ENCODE measurements around the gene UBR4.

Gene UBR4

GRCh38 chr1:19137158-19137557 lies 72.9 kb downstream of the UBR4 start:
- peaks cover 54 to 90% (median 76%) of the 10 kb centered on the region in 5 donors for H3K36me3 ChIP-seq (ENCODE audit: control insufficient read depth in 5 of 5, insufficient read depth in 5 of 5, low read length in 5 of 5)
- no peaks in the 10 kb centered on the region for H3K27me3 ChIP-seq (ENCODE audit: control insufficient read depth in 5 of 5, insufficient read depth in 4 of 5, low read length in 5 of 5)
- no peak overlapping the region for H3K27ac ChIP-seq (ENCODE audit: low read depth, low read length)
- no peak overlapping the region for H3K4me3 ChIP-seq (ENCODE audit: low read depth in 1 of 5, low read length in 5 of 5)
- H3K4me1 ChIP-seq (ENCODE audit: control insufficient read depth in 5 of 5, insufficient read depth in 5 of 5, low read length in 5 of 5), result peaks cover 0 to 19% (median 4%) of the 10 kb centered on the region in 5 donors
- peaks cover 0 to 9% (median 5%) of the 10 kb centered on the region in 5 donors for H3K9me3 ChIP-seq (ENCODE audit: control insufficient read depth in 5 of 5, low read length in 5 of 5)
- H3K9ac ChIP-seq (ENCODE audit: low read length in 5 of 5), result no peak overlapping the region

- no peak overlapping the region for H3K9ac ChIP-seq (ENCODE audit: low read length in 5 of 5)
- H3K36me3 ChIP-seq (ENCODE audit: control insufficient read depth in 5 of 5, insufficient read depth in 5 of 5, low read length in 5 of 5), result peaks cover 58 to 87% (median 66%) of the 10 kb centered on the region in 5 donors
- no peaks in the 10 kb centered on the region for H3K4me1 ChIP-seq (ENCODE audit: control insufficient read depth in 5 of 5, insufficient read depth in 5 of 5, low read length in 5 of 5)
- H3K4me3 ChIP-seq (ENCODE audit: low read depth in 1 of 5, low read length in 5 of 5), result no peak overlapping the region
- H3K27ac ChIP-seq (ENCODE audit: low read depth, low read length), result no peak overlapping the region
- peaks cover 0 to 9% (median 5%) of the 10 kb centered on the region in 5 donors for H3K9me3 ChIP-seq (ENCODE audit: control insufficient read depth in 5 of 5, low read length in 5 of 5)
- H3K27me3 ChIP-seq (ENCODE audit: control insufficient read depth in 5 of 5, insufficient read depth in 4 of 5, low read length in 5 of 5), result no peaks in the 10 kb centered on the region
These were observed 76.7 kb downstream of the UBR4 start for GRCh38 chr1:19133360-19133759.

- H3K4me1 ChIP-seq (ENCODE audit: control insufficient read depth in 5 of 5, insufficient read depth in 5 of 5, low read length in 5 of 5), result no peaks in the 10 kb centered on the region
- H3K9ac ChIP-seq (ENCODE audit: low read length in 5 of 5), result no peak overlapping the region
- no peak overlapping the region for H3K4me3 ChIP-seq (ENCODE audit: low read depth in 1 of 5, low read length in 5 of 5)
- H3K27me3 ChIP-seq (ENCODE audit: control insufficient read depth in 5 of 5, insufficient read depth in 4 of 5, low read length in 5 of 5), result no peaks in the 10 kb centered on the region
- H3K9me3 ChIP-seq (ENCODE audit: control insufficient read depth in 5 of 5, low read length in 5 of 5), result peaks cover 0 to 9% (median 5%) of the 10 kb centered on the region in 5 donors
- peaks cover 64 to 87% (median 72%) of the 10 kb centered on the region in 5 donors for H3K36me3 ChIP-seq (ENCODE audit: control insufficient read depth in 5 of 5, insufficient read depth in 5 of 5, low read length in 5 of 5)
- H3K27ac ChIP-seq (ENCODE audit: low read depth, low read length), result no peak overlapping the region
These were observed 79.6 kb downstream of the UBR4 start for GRCh38 chr1:19130468-19130867.

GRCh38 chr1:19128968-19129514 lies 81.0 kb downstream of the UBR4 start:
- peaks cover 65 to 87% (median 75%) of the 10 kb centered on the region in 5 donors for H3K36me3 ChIP-seq (ENCODE audit: control insufficient read depth in 5 of 5, insufficient read depth in 5 of 5, low read length in 5 of 5)
- H3K4me1 ChIP-seq (ENCODE audit: control insufficient read depth in 5 of 5, insufficient read depth in 5 of 5, low read length in 5 of 5), result no peaks in the 10 kb centered on the region

GRCh38 chr1:19124273-19124672 lies 85.8 kb downstream of the UBR4 start:
- Histone ChIP-seq H3K27ac (ENCODE audit: low read depth, low read length) (no peak overlapping the region), H3K9ac (ENCODE audit: low read length in 5 of 5) (no peak overlapping the region), H3K4me1 (ENCODE audit: control insufficient read depth in 5 of 5, insufficient read depth in 5 of 5, low read length in 5 of 5) (no peaks in the 10 kb centered on the region), H3K27me3 (ENCODE audit: control insufficient read depth in 5 of 5, insufficient read depth in 4 of 5, low read length in 5 of 5) (no peaks in the 10 kb centered on the region), H3K9me3 (ENCODE audit: control insufficient read depth in 5 of 5, low read length in 5 of 5) (no peaks in the 10 kb centered on the region), H3K36me3 (ENCODE audit: control insufficient read depth in 5 of 5, insufficient read depth in 5 of 5, low read length in 5 of 5) (peaks cover 61 to 100% (median 100%) of the 10 kb centered on the region in 5 donors), H3K4me3 (ENCODE audit: low read depth in 1 of 5, low read length in 5 of 5) (no peak overlapping the region)

More at GRCh38 chr1:19128968-19129514, 81.0 kb downstream of the UBR4 start:
- Histone ChIP-seq H3K4me3 (ENCODE audit: low read depth in 1 of 5, low read length in 5 of 5) (no peak overlapping the region), H3K9me3 (ENCODE audit: control insufficient read depth in 5 of 5, low read length in 5 of 5) (peaks cover 0 to 9% (median 5%) of the 10 kb centered on the region in 5 donors), H3K27ac (ENCODE audit: low read depth, low read length) (no peak overlapping the region), H3K27me3 (ENCODE audit: control insufficient read depth in 5 of 5, insufficient read depth in 4 of 5, low read length in 5 of 5) (no peaks in the 10 kb centered on the region), H3K9ac (ENCODE audit: low read length in 5 of 5) (no peak overlapping the region)

GRCh38 chr1:19123837-19124236 lies 86.2 kb downstream of the UBR4 start:
- no peak overlapping the region for H3K27ac ChIP-seq (ENCODE audit: low read depth, low read length)
- H3K9ac ChIP-seq (ENCODE audit: low read length in 5 of 5), result no peak overlapping the region
- H3K9me3 ChIP-seq (ENCODE audit: control insufficient read depth in 5 of 5, low read length in 5 of 5), result no peaks in the 10 kb centered on the region
- peaks cover 62 to 100% (median 100%) of the 10 kb centered on the region in 5 donors for H3K36me3 ChIP-seq (ENCODE audit: control insufficient read depth in 5 of 5, insufficient read depth in 5 of 5, low read length in 5 of 5)
- H3K4me1 ChIP-seq (ENCODE audit: control insufficient read depth in 5 of 5, insufficient read depth in 5 of 5, low read length in 5 of 5), result no peaks in the 10 kb centered on the region
- H3K27me3 ChIP-seq (ENCODE audit: control insufficient read depth in 5 of 5, insufficient read depth in 4 of 5, low read length in 5 of 5), result no peaks in the 10 kb centered on the region
- no peak overlapping the region for H3K4me3 ChIP-seq (ENCODE audit: low read depth in 1 of 5, low read length in 5 of 5)

- no peaks in the 10 kb centered on the region for H3K4me1 ChIP-seq (ENCODE audit: control insufficient read depth in 5 of 5, insufficient read depth in 5 of 5, low read length in 5 of 5)
- no peak overlapping the region for H3K4me3 ChIP-seq (ENCODE audit: low read depth in 1 of 5, low read length in 5 of 5)
- no peaks in the 10 kb centered on the region for H3K27me3 ChIP-seq (ENCODE audit: control insufficient read depth in 5 of 5, insufficient read depth in 4 of 5, low read length in 5 of 5)
- H3K36me3 ChIP-seq (ENCODE audit: control insufficient read depth in 5 of 5, insufficient read depth in 5 of 5, low read length in 5 of 5), result peaks cover 58 to 100% (median 97%) of the 10 kb centered on the region in 5 donors
- H3K27ac ChIP-seq (ENCODE audit: low read depth, low read length), result no peak overlapping the region
- H3K9ac ChIP-seq (ENCODE audit: low read length in 5 of 5), result no peak overlapping the region
- H3K9me3 ChIP-seq (ENCODE audit: control insufficient read depth in 5 of 5, low read length in 5 of 5), result no peaks in the 10 kb centered on the region
These were observed 87.4 kb downstream of the UBR4 start for GRCh38 chr1:19122668-19123067.

GRCh38 chr1:19121192-19121591 lies 88.9 kb downstream of the UBR4 start:
- peaks cover 53 to 100% (median 97%) of the 10 kb centered on the region in 5 donors for H3K36me3 ChIP-seq (ENCODE audit: control insufficient read depth in 5 of 5, insufficient read depth in 5 of 5, low read length in 5 of 5)
- no peak overlapping the region for H3K9ac ChIP-seq (ENCODE audit: low read length in 5 of 5)
- no peaks in the 10 kb centered on the region for H3K27me3 ChIP-seq (ENCODE audit: control insufficient read depth in 5 of 5, insufficient read depth in 4 of 5, low read length in 5 of 5)
- H3K27ac ChIP-seq (ENCODE audit: low read depth, low read length), result no peak overlapping the region
- no peaks in the 10 kb centered on the region for H3K4me1 ChIP-seq (ENCODE audit: control insufficient read depth in 5 of 5, insufficient read depth in 5 of 5, low read length in 5 of 5)
- no peaks in the 10 kb centered on the region for H3K9me3 ChIP-seq (ENCODE audit: control insufficient read depth in 5 of 5, low read length in 5 of 5)
- H3K4me3 ChIP-seq (ENCODE audit: low read depth in 1 of 5, low read length in 5 of 5), result no peak overlapping the region

- Histone ChIP-seq H3K9ac (ENCODE audit: low read length in 5 of 5) (no peak overlapping the region), H3K9me3 (ENCODE audit: control insufficient read depth in 5 of 5, low read length in 5 of 5) (no peaks in the 10 kb centered on the region), H3K4me1 (ENCODE audit: control insufficient read depth in 5 of 5, insufficient read depth in 5 of 5, low read length in 5 of 5) (no peaks in the 10 kb centered on the region), H3K27me3 (ENCODE audit: control insufficient read depth in 5 of 5, insufficient read depth in 4 of 5, low read length in 5 of 5) (no peaks in the 10 kb centered on the region), H3K4me3 (ENCODE audit: low read depth in 1 of 5, low read length in 5 of 5) (no peak overlapping the region), H3K27ac (ENCODE audit: low read depth, low read length) (no peak overlapping the region), H3K36me3 (ENCODE audit: control insufficient read depth in 5 of 5, insufficient read depth in 5 of 5, low read length in 5 of 5) (peaks cover 52 to 99% (median 97%) of the 10 kb centered on the region in 5 donors)
These were observed 90.0 kb downstream of the UBR4 start for GRCh38 chr1:19120070-19120469.

- Histone ChIP-seq H3K36me3 (ENCODE audit: control insufficient read depth in 5 of 5, insufficient read depth in 5 of 5, low read length in 5 of 5) (peaks cover 38 to 99% (median 97%) of the 10 kb centered on the region in 5 donors), H3K27me3 (ENCODE audit: control insufficient read depth in 5 of 5, insufficient read depth in 4 of 5, low read length in 5 of 5) (no peaks in the 10 kb centered on the region), H3K9ac (ENCODE audit: low read length in 5 of 5) (no peak overlapping the region), H3K27ac (ENCODE audit: low read depth, low read length) (no peak overlapping the region), H3K4me1 (ENCODE audit: control insufficient read depth in 5 of 5, insufficient read depth in 5 of 5, low read length in 5 of 5) (no peaks in the 10 kb centered on the region), H3K9me3 (ENCODE audit: control insufficient read depth in 5 of 5, low read length in 5 of 5) (no peaks in the 10 kb centered on the region), H3K4me3 (ENCODE audit: low read depth in 1 of 5, low read length in 5 of 5) (no peak overlapping the region)
These were observed 94.8 kb downstream of the UBR4 start for GRCh38 chr1:19115082-19115808.

Data from subcutaneous abdominal adipose tissue (tissue), 5 donors.